GM19239 (cell line): ENCODE measurements around the gene FTSJ3.

Source experiments
- DNase-seq: peaks from one replicate; pipeline ENCODE4 v3.0.0; 2011; ENCODE audit warnings: low spot score; ENCODE audit not compliant: insufficient read length
- FAIRE-seq: peaks from 2 replicates; lab custom pipeline; 2011; peaks lifted over from hg19 to GRCh38; lab: Jason Lieb, UNC

FTSJ3 gene

DNA sequence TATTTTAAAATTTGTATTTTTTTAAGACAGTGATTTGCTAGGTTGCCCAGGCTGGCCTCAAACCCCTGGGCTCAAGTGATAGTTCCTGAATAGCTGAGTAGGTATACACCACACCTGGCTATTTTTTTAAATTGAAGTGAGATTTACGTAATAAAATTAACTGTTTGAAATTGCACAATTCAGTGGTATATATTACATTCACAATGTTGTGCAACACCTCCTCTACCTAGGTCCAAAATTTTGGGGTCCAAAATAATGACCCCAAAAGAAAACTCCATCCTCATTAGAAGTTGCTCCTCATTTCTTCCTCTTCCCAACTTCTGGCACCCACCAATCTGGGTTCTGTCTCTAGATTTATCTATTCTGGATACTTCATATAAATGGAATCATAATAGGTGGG, 18.0 kb upstream of the FTSJ3 start:
- FAIRE-seq (no peak), DNase-seq (no peak)

DNA sequence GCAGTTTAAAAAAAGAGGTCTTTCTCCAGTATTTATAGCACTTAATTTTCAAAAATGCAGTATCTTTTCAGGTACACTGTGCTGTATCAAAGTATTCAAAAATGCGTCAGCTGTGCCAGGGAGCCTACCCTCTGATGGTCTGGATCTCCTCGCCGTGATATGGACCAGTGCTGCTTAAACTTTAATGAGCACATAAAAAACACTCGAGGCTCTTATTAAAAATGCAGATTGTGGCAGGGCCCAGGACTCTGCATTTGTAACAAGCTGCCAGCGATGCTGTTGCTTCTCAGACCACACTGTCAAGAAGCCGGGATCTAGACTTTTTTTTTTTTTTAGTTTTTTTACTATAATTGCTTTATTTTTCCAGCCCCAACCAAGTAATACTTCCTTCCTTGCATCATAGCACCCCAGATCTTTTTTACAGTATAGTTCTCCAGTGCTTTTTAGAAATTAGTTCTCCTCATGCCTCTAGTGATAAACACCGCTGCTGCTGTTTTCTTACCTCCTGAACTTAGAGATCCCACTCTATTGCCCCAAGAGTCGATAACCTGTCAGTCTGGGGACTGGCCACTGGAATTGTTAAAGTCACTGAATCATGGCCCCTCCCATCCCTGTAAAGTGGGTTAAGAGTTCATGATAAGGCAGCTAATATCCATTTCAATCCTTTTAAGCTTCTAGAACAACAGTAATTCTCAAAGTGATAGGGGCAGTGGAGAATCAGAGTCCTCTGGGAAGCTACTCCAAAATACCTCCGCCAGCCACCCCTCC, 16.6 kb upstream of the FTSJ3 start:
- FAIRE-seq (no peak), DNase-seq (no peak)

DNA sequence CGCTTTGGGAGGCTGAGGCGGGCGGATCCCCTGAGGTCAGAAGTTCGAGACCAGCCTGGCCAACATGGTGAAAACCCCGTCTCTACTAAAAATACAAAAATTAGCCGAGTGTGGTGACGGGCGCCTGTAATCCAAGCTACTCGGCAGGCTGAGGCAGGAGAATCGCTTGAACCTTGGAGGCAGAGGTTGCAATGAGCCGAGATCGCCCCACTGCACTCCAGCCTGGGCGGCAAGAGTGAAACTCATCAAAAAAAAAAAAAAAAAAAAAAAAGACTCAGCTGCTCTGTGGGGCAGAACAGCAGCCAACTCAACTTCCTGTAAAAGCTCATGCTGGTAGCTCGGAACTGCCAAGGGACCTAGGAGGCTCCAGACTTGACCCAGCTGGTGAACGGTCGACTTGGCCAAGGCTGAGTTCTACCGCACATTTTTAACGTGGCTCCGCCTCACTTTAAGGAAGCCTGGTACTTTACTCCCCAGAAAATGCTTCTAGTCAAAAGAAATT, 16.0 kb upstream of the FTSJ3 start:
- DNase-seq (peak; percentile 65), FAIRE-seq (peak; percentile 54)

DNA sequence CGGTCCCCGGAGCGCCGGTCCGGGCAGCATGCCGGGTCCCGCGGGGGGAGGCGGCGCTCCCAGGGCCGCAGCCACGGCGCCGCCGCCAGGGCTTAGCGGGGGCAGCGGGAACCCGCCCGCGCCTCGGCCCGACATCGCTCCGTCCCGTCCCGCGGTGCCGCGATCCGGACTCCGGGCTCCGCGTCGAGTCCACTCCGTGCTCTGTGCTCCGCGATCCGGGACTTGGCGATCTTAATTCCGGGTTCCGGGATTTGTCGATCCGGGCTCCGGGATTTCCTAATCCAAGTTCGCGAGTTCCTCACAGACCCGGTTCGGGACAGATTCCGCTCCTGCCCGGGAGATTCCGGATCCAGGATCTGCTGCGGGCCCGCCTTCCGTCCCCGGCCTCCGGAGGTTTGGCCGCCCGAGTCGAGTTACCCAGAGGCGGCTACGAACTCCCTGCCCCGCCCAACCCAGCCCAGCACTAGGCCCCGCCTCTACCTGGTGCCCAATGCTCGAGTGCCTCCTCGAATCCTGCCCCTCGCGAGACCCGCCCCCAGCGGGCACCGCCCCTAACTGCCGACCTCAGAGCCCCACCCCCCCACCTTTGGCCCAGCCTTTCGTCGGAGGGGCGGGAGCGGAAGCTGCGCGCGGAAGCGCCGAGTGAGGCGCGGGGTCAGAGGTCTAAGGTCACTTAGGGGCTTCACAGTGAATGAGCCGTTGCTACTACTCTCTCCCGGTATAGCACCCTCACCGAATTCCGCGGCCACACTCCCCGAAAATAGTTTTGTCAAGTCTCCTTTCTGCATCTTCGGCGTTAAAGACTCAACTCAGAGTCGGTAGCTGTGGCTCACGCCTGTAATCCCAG, 15.3 kb upstream of the FTSJ3 start, which contains the start of gene SMARCD2:
TSS of gene SMARCD2 (minus strand) at position 146 of the 847 bp plus-strand sequence. CDS start at position 135, 11 bp downstream.
- DNase-seq (peak; percentile 90), FAIRE-seq (peak; percentile 88)

DNA sequence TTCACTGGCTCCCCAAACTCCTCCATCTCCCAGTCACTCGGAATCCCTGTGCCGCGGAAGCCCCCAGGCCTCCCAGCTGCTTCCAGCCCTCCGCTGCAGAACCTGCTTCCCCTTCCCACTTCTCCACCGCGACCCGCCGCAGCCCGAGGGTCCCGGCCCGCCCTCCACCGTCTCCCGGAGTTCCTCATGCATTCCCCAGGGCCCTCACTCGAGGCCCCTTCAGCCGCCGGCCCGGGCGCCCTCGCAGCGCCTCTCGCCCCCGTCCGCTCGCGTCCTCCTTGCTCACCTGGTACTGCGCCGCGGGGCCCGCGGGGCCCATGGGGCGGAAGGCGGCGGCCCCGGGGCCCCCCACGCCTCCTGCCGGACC, 14.7 kb upstream of the FTSJ3 start:
- no peak for DNase-seq
- no peak for FAIRE-seq

DNA sequence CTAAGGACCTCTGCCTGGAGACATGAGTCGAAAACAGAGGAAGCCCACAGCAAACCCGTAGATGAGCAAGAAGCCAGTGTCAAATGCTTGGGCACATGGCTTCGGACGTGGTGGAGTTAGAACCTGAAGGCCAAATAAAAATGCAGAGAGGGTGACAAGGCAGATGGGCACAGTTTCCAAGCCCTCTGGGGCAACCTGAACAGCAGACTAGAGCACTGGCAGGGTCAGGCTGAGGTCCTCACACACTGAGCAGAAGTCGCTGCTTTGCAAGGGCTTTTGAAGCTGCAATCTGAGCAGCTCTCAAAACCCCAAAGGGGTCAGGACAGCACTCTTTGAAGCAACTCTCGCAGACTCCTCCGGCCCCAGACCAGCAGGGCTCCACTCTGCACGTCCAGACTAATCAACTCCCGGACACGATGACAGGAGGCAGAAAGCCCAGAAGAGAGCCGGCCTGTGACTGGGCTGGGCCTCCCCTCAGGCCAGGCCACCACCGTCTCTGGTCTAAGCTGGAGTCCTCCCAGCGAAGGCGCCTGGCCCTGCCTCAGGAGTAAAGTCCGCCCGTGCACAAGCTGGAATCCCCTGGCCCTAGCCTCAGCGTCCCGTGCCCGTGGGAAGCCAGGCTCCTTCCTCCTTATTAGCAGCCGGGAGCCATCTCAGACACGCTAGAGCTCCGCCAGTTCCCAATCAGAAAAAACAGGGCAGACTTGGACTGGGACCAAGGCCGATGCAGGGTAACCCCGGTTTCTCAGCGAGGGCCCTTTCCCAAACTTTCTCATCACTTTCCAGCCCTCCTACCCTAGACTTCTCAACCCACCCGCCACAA, 14.1 kb upstream of the FTSJ3 start:
- FAIRE-seq (peak; percentile 51), DNase-seq (no peak)

DNA sequence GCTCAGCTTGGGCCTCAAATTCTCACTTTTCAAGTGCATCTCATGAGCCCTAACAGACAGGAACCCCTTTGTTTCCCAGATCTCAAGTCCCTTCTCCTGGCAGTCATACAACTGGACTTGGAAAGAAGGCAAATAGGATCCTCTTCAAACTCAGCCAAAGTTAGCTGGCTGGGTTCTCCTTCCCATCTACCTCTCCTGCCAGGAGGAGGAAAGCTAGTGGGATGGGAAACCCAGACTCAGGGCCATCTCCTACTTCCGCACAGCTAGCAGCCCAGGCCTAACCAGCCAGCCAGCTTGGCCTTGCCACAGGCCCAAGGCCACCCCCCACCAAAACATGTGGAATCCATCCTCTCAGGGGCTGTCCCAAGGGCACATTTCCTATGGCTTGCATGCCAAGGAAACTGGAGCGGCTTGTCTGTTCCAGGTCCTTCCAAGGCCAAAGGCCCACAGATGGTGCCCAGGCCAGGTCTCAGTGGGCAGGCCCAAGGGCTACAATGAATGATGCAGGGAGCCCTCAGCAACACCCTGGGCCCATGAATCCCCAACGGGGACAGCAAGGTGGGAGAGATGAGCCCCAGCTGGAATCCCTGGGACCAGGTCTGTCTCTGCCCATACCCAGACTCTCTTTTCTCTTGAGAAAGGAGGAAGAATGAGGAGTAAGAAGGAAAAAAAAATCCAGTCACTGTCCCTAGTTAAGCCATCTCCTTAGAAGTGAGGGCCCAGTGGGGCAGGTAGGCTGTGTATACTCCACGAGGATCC, 13.3 kb upstream of the FTSJ3 start:
- no peak for FAIRE-seq

DNA sequence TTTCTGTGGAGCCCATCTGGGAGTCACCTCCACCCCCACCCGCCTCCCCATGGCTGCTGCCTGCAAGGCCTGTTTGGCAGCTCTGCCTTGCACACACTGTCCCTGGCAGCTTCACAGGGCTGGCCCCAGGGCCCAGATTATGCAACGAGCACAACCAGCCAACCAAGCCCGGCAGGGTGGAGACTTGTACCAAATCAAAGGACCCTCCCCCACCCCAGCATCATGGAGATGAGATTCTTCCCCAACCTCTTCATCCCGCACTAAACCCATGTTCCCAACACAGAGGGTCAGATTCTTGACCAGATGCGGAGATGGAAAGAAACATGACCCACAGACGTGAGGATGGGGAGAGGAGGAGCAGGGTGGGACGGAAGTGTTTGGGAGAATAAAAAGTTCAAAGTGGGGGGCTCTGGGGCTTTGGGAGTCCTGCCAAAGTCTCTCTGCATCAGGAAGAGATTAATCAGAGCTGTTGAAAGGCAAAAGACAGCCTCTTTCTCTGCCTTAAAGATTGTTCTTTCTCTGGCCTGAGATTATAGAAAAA, 11.2 kb upstream of the FTSJ3 start:
- no peak for FAIRE-seq
- no peak for DNase-seq

More for the DNA sequence above, 13.3 kb upstream of the FTSJ3 start:
- DNase-seq: no peak

DNA sequence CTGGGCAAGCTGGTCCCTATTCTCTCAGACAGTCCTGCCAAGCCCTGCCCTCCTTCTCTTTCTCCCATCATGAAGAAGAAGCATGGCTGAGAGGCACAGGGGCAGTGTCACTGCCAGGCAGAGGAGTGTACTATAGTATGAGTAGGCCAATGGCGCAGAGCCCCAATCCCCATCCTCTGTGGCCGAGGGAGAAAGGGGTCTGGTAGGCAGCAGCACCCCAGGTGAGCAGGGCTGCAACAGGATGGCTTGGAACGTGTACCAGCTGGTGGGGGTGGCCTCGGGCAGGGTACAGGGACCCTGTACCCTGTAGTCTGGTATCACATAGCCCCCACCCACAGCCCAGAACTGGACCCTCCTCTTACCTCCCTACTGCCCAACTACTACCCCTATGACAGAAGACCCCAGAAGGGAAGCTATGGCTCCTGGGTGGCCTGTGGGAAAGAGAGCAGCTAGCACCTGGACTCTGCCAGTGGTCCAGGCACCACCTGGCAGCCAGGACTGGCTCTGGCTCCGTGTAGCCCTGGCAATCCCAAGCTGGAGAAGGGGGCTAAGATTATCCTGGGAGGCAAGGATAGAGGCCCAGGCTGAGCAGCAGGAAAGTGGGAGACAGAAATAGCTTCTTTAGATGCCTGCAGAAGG, 10.6 kb upstream of the FTSJ3 start:
- DNase-seq (no peak), FAIRE-seq (no peak)

DNA sequence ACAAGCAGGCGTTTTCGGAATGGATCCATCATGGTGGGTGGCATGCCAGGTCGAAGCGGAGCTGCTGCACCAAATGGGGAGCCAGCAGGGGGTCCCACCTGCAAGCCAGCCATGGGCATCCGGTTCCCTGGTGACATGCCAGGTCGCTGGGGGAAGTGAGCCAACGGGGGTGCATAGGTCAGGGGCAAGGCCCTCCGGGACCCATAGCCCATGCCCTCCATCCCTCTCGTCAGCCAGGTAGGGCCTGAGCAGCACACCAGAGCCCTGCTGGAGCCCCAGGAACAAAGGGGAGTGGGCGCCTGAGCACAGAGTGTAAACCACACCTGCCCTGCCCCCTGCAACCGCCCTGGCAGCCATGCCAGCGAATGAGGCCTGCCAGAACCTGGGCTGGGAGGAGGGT, 10.0 kb upstream of the FTSJ3 start:
- DNase-seq (no peak), FAIRE-seq (no peak)

DNA sequence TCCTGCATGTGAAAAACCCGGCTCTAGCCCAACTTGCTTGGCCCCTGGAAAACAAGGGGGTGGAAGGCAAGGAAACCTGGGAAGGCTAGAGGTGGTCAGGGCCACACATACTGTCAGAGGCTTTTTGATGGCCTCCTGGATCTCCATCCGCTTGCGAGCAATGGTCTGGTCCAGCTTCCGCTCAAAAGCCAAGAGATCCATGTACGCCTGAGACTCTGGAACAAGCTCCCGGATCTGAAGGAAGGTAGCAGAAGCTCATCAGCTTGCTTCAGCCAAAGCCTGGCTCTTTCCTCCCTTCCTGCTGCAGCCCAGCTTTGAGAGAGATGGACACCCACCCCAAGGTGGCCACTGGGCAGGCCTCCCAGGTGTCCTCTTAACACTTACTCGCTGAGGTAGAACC, 9.3 kb upstream of the FTSJ3 start:
- FAIRE-seq (no peak), DNase-seq (no peak)

DNA sequence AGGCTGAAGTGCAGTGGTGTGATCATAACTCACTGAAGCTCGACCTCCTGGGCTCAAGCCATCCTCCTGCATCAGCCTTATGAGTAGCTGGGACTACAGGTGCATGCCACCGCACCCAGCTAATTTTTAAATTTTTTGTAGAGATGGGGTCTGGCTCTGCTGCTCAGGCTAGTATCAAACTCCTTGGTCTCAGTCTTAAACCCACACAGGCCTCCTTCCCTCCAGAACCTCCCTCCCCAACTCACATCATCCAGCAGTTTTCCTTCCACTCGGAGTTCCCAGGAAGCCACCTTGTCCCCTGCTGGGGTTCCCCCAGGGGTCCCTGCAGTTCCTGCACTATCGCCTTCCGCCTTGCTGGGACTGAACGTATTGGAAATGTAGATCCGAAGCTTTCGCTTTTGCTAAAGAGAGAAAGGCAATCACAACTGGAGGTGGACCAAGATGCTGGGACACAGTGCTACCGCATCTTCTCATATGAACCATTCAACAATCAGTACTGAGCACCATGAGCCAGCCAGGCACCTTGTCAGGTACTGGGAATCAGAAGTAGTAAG, 7.8 kb upstream of the FTSJ3 start:
- FAIRE-seq: no peak
- DNase-seq: no peak

DNA sequence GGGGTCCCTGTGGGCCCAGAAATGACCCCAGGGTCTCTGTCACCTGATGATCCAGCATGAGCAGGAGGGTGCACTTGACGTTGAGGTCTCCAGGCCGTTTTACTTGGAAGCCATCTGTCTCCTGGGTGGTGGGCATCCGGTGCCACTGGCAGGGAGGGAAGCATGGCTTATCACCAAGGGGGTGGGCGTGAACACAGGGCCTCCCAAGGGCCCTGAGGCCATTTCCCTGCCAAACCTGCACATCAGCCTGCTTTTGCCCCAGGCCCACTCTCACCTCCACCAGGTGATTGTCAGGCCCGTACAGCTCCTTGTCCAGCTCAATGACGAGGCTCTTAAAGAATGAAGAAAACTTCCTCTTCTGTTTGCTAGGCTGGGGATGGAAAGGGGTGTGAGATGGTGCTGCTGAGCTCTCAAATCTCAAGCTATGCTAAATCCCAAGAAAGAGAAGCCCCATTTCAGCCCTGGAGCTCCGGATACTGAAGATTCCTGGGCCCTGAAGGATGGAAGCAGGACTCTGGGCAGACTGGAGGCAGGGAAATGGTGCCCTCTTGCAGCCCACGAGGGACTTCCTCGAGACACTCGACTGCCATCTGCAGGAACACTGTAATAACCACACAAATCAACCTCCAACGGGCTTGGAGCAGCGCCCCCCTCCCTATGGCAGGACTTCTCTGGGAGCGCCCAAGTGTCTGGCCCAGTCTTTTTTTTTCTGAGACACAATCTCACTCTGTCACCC, 7.1 kb upstream of the FTSJ3 start:
- DNase-seq (peak; percentile 42), FAIRE-seq (peak; percentile 61)

DNA sequence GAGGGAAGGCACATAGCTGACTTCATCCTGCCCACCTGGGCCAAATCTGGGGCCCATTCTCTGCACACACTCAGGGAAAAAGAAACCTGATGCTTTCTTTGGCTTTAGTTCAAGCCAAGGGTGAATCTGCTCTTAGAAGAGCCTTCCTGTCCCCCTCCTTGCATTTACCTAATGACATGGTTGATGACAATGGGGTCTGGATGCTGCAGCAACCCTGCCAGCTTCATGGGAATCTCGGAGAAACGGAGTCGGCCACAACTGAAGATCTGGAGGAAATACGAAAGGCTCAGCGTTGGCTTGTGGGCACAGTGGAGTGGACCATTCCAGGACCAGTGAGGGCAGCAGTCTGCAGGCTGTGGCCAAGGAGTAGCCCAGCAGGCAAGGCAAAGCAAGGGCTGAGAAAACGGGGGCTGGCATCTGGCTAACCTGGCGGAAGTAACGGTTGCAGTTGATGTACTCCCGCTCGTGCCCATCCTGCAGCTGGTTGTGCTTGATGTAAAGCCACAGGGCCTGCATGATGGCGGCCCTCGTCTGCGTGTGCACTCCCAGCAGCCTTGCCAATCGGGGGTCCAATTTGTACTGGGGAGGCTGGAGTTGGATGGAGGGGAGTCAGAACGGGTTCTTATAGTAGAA, 6.4 kb upstream of the FTSJ3 start:
- DNase-seq (no peak), FAIRE-seq (no peak)

DNA sequence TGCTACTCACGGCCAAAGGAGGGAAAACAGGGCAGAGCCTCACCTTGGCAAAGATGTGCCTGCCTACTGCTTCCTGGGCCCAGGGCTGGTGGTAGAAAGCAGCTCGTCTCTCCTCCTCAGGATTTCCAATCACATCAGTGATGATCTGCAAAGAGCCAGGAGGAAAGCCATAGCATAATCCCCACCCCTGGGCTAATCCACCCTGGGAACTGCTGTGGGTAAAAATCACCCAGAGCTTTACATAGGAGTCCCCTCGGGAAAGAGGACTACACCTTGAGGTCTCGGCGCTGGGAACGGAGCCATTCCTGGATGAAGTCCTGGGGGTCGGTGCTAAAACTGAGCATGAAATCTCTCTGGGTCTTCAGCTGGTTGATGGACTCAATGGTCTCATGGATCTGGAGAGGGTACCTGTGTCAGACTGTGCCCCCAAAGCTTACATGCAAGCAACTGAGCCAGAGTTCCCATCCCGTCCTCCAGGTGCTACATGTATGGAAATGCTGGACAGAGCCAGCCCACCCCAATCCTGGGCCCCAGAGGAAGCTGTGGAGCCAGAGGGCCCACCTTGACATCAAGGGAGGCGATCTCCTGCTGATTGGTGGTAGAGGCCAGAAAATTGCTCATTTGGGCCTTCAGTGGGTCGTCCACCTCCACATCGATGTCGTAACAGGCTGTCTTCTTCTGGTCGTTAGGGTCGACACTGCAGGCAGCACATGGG, 5.7 kb upstream of the FTSJ3 start:
- DNase-seq: no peak
- no peak for FAIRE-seq

DNA sequence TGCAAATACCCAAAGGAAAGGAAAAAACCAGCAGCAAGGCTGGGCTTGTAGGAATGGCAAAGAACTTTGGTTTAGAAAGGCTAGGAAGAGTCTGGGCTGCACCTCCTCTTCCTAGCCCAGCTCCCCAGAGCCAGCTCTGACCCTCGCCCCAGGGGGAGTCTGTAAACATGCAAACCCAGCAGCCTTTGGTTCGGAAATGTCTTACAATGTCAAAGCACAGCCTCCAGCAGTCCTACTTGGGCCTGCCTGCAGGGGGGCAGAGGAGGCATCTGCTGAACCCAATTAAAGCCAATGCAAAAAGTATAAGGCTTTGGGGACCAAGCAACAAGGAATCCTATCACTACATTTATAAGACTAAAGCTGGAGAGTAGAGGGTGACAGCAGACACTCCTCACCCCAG, 5.0 kb upstream of the FTSJ3 start:
- no peak for DNase-seq
- no peak for FAIRE-seq

DNA sequence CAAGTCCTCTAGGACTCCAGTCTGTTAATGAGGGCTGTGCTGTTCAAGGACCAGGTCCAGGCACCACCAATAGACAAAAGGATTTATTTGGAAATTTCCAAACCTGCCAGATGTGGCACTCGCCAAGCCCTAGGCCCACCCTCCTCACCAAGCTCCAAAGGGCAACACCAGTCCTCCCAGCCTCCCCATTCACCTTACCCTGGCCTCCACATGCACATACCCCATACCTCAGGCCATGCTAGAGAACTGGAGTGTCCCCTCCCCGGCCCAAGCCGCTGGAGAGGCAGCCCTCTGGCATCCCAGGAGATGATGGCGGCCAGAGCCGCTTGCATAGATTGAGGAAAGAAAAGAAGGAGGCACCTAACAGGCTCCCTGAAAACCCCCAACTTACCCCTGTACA, 4.6 kb upstream of the FTSJ3 start:
- FAIRE-seq (no peak), DNase-seq (no peak)
